Astrocyte of the spinal cord (primary cell): ENCODE data around the gene ARHGEF10L.

Experiments
- DNase-seq: peaks from one replicate; pipeline ENCODE4 v3.0.0; 2011; ENCODE audit warnings: low read depth, low spot score
- H3K4me3 ChIP-seq: 2 replicates; pipeline ENCODE4 v1.5.1; 2011; ENCODE audit warnings: low read depth, mild to moderate bottlenecking, low read length, moderate library complexity
- in situ Hi-C: cut with HindIII; loops from 2 replicates; pipeline ENCODE4 v1.10.0; 2017; ENCODE audit warnings: low sequenced_read_pairs
- TF ChIP-seq, protein P1 (sequence below): IDR thresholded peaks from 2 replicates; pipeline ENCODE4 v1.5.1; 2012; ENCODE audit warnings: low read depth, mild to moderate bottlenecking, low read length, inconsistent platforms

Gene ARHGEF10L

DNA sequence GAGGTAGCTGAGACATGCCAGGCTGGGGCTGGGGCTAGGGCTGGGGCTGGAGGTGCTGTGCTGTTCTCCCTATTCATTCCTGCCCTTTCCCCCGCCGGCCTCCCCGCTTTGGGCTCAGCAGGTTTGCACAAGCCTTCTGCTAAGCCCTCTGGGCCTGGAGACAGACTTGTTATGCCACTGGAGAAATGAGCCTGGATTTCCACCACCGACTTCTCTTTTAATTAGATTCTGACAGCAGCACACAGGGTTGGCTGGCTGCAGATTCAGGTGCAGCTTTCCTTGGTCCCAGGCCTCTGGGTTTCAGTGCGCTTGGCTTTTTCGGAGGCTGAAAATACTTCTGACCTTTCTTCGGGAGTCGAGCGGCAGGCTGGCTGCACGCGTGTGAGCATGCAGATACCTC is 144.1 kb downstream of the ARHGEF10L start:
- TF ChIP-seq, protein P1, sequence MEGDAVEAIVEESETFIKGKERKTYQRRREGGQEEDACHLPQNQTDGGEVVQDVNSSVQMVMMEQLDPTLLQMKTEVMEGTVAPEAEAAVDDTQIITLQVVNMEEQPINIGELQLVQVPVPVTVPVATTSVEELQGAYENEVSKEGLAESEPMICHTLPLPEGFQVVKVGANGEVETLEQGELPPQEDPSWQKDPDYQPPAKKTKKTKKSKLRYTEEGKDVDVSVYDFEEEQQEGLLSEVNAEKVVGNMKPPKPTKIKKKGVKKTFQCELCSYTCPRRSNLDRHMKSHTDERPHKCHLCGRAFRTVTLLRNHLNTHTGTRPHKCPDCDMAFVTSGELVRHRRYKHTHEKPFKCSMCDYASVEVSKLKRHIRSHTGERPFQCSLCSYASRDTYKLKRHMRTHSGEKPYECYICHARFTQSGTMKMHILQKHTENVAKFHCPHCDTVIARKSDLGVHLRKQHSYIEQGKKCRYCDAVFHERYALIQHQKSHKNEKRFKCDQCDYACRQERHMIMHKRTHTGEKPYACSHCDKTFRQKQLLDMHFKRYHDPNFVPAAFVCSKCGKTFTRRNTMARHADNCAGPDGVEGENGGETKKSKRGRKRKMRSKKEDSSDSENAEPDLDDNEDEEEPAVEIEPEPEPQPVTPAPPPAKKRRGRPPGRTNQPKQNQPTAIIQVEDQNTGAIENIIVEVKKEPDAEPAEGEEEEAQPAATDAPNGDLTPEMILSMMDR, result no peak
- H3K4me3 ChIP-seq, result no peak overlapping the region
- in situ Hi-C loops, result no loop called here
- no peak for DNase-seq

DNA sequence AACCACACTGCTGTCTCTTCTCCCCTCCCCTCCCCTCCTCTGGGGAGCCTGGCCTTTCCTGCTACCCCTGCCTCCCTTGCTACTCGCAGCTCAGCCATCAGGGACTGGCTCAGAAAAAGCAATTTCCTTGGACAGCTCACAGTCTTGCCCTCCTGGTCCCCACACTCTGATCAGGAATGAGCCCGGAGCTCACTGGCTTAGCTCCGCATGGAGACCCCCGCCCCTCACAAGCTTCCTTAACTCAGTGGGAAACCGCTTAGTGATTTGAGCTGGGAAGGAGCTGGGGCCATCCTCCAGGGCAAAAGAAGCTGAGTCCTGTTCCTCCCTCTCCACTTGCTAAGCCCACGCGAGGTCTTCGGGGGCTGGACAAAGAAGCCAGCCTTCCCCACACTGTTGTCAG is 145.3 kb downstream of the ARHGEF10L start:
- no peak overlapping the region for H3K4me3 ChIP-seq
- DNase-seq, result no peak
- in situ Hi-C loops, result no loop called here
- TF ChIP-seq, protein P1, result no peak

DNA sequence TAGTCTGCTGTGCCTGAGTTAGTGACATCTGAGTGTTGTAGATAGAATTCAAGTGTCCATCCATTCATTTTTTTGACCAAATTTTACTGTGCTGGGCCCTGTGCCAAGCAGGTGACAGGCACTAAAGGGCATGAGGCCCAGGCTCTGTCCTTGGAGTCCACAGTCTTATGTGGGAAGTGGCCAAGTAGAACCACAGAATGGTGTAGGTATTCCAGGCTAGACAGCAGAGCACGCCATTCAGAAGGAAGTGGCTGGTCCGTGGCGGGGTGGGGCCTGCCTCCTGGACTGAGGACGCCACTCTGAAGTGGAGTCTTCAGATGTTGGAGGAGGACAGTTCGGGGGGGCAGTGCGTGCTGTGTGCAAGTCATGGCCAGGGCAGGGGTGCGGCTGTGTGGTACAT is 146.8 kb downstream of the ARHGEF10L start:
- no peak for DNase-seq
- in situ Hi-C loops, result no loop called here
- TF ChIP-seq, protein P1, result no peak
- H3K4me3 ChIP-seq, result no peak overlapping the region

DNA sequence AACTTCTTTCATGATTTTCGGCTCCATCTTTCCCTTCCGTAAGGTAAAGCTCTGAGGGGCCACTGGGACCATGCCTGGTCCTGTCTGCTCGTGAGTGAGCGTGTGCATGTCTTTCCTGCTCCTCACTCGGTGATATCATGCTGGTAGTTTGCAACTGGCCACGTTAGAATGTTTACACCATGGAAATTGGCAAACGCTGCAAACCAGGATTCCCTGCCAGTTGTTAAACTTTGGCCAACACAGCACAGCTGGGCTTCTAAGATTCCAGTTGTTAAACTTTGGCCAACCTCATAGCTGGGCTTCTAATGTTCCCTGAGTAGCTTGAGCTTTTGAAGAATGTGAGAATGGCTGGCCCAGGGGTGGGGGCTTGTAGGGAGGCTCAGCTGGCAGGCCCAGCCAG is 147.6 kb downstream of the ARHGEF10L start:
- in situ Hi-C loops, result no loop called here
- DNase-seq, result no peak
- TF ChIP-seq, protein P1, result no peak
- no peak overlapping the region for H3K4me3 ChIP-seq

GRCh38 chr1:17688217-17688810 is 148.8 kb downstream of the ARHGEF10L start:
- TF ChIP-seq, protein P1, result no peak
- no peak for DNase-seq
- no peak overlapping the region for H3K4me3 ChIP-seq
- in situ Hi-C loops, result no loop called here

DNA sequence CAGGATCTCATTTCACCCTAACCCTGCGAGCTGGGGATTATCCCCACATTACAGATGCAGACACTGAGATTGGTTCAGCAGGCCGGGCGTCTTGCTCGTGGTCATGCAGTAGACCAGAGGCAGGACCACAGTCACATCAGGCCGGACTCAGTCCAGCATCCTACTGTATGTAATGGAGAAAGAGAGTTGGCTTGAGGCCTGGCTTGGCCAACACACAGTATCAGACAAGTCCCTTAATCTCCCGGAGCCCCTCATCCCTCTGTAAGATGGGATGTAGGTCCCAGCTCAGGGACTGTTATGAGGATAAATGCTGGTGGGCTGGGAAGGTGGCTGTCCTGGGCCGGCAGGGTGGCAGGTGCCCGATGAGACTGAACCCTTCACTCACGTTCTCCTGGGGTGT is 149.5 kb downstream of the ARHGEF10L start:
- in situ Hi-C loops, result no loop called here
- TF ChIP-seq, protein P1, result no peak
- H3K4me3 ChIP-seq, result no peak overlapping the region
- no peak for DNase-seq
